NT2/D1 (cell line): ENCODE measurements around the gene IMP4.
"Not testable (repeated sequence)": the region's sequence is repeated elsewhere in the genome, so short reads cannot be mapped to it uniquely, and the experiment has no call there.

Source experiments
- YY1 ChIP-seq: IDR thresholded peaks from 2 replicates; pipeline ENCODE4 v1.6.1; 2011; ENCODE audit not compliant: insufficient read length, insufficient read depth
- ZNF274 ChIP-seq: IDR thresholded peaks from 2 replicates; pipeline ENCODE4 v1.6.1; 2011; ENCODE audit warnings: mild to moderate bottlenecking, low read depth, low read length

DNA sequence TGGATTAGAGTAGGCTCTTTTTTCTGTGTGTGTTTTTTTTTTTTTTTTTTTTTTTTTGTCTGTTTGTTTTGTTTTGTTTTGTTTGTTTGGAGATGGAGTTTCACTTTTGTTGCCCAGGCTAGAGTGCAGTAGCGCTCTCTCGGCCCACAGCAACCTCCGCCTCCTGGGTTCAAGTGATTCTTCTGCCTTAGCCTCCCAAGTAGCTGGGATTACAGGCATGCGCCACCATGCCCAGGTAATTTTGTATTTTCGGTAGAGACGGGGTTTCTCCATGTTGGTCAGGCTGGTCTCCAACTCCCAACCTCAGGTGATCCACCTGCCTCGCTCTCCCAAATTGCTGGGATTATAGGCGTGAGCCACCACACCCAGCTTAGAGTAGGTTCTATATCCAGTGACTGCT, 9.4 kb upstream of the IMP4 start:
- not testable (repeated sequence) for TF ChIP-seq ZNF274, YY1
